Activated naive CD4-positive, alpha-beta T cell treated with anti-CD3 and anti-CD28 coated beads for 36 hours (primary cell): ENCODE results near the gene LIMS4. TPM values are rescaled to one million over a fixed set of nuclear protein-coding genes. Genes with fewer than 3 reads are reported as not detected.
"Not testable (repeated sequence)": the region's sequence is repeated elsewhere in the genome, so short reads cannot be mapped to it uniquely, and the experiment has no call there.

Experiments
- CTCF ChIA-PET: fragments of 350-600 bp; sonication (Branson Sonifier 250); formaldehyde crosslinking; loops from one replicate; lab custom pipeline; 2021; ENCODE audit warnings: antibody characterized with exemption; lab: Charles Lee
- DNase-seq: peaks from one replicate; pipeline ENCODE4 v3.0.0-alpha.2; 2020
- H3K27ac Mint-ChIP-seq: one replicate; pipeline ENCODE4 v1.8.0; 2021; ENCODE audit warnings: mild to moderate bottlenecking, mixed read lengths
- H3K27me3 Mint-ChIP-seq: one replicate; pipeline ENCODE4 v1.8.0; 2021; ENCODE audit warnings: low read depth, mixed read lengths
- H3K36me3 Mint-ChIP-seq: one replicate; pipeline ENCODE4 v1.8.0; 2021; ENCODE audit warnings: low read depth, mixed read lengths
- H3K4me1 Mint-ChIP-seq: one replicate; pipeline ENCODE4 v1.8.0; 2021; ENCODE audit warnings: low read depth, mixed read lengths
- H3K4me3 Mint-ChIP-seq: one replicate; pipeline ENCODE4 v1.8.0; 2021; ENCODE audit warnings: mild to moderate bottlenecking, moderate library complexity, mixed read lengths
- H3K9me3 Mint-ChIP-seq: one replicate; pipeline ENCODE4 v1.8.0; 2021; ENCODE audit warnings: mixed read lengths
- intact Hi-C: fragments of 100-400 bp; cut with micrococcal nuclease; formaldehyde crosslinking; loops from one replicate; pipeline ENCODE4 v1.15.1; 2023
- total RNA-seq, 2 experiments: library from RNA; stranded (reverse); gene quantifications; one replicate each; pipeline ENCODE4 v1.2.3, GENCODE V29; 2021

The LIMS4 gene, protein sequence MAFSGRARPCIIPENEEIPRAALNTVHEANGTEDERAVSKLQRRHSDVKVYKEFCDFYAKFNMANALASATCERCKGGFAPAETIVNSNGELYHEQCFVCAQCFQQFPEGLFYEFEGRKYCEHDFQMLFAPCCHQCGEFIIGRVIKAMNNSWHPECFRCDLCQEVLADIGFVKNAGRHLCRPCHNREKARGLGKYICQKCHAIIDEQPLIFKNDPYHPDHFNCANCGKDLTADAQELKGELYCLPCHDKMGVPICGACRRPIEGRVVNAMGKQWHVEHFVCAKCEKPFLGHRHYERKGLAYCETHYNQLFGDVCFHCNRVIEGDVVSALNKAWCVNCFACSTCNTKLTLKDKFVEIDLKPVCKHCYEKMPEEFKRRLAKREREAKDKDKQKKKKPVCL
- total RNA-seq = 1 to 10 TPM; 1.1 to 1.6 TPM

DNA sequence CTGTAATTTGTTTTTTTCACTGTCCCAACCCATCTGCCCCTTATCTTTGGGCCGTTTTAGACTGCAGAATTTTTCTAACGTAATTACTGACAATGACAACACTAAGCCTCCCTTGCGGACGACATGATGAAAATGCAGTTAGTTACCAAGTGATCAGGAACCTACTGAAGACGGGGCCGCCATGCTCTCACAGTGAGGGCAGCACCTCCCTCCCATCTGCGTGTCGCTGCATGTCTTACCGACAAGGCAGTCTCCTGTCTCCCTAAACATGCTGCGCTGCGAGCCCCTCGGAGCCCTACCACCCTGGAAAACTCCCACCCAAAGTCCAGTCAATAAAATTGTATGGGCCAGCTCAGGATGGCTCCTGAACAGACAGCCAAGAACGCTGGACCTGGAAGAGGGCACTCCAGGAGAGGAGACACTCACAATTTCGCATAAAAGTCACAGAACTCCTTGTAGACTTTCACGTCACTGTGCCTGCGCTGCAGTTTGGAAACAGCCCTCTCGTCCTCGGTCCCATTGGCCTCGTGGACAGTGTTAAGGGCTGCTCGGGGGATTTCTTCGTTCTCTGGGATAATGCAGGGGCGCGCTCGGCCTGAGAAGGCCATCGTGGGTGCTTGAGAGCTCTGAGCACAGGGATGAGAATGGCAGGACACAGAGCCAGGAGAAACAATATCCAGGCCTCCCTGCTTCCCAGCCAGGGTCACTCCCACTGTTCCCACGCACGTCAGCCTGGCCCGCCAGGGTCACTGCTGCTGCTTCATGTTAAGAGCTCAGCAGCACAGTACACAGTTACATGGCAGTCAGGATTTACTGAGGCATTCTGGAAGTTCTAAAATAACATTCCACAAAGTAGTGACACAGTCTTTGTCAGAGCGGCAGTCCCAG, at the start of gene LIMS4:
Gene LIMS4 (minus strand): TSS at position 646 of the 888 bp plus-strand sequence. CDS start 38 bp downstream, at position 608.
- CTCF ChIA-PET, H3K36me3 Mint-ChIP-seq, H3K27me3 Mint-ChIP-seq, DNase-seq, H3K4me1 Mint-ChIP-seq, H3K4me3 Mint-ChIP-seq, H3K27ac Mint-ChIP-seq, H3K9me3 Mint-ChIP-seq, intact Hi-C loops: not testable (repeated sequence)

DNA sequence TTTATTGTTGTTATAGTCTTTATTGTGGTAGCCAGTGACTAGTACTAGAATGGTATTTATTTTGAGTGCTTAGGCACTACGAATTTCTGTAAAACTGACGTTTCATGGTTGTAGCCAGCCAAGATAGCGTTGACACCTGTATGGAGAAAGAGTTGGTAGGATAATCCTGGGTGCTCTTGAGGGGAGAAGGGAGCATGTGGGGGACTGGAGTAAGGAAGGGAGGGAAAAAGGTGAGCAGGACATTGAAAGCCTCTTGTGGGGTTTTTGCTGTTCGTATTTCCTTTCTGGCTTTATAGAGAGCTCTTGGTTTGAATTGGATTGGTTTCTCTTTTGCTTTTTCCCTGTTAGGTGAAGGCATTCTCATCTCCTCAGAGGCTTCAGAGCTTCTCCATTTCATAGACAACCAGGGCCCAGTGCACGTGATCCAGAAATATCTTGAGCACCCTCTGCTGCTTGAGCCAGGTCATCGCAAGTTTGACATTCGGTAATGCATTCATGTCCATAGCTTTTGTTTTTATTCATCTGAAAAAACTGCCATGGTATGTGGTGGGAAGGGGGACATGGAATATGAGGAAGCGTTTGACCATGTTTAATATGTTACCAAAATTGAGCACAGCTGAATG, 27.2 kb upstream of the LIMS4 start:
- H3K4me3 Mint-ChIP-seq, H3K27ac Mint-ChIP-seq, H3K27me3 Mint-ChIP-seq, H3K4me1 Mint-ChIP-seq, CTCF ChIA-PET, H3K9me3 Mint-ChIP-seq, intact Hi-C loops, H3K36me3 Mint-ChIP-seq, DNase-seq: not testable (repeated sequence)

DNA sequence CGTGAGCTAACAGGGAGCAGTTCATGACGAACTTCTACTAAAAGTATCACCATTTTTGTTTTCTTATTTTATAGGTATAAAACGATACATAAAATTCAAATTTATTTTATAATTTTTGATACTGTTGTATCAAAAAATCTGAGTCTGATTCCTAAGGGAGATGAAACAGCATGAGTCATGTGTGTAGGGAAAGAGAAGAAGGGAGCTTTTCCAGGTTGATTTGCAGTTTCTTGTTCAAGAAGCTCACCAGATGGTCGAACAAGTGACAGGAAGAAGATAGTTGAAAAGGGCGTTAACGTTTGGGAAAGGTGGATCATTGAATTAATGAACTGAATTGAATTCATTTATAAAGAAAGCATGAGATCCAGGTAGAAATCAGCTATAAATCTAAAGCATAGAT, 23.4 kb upstream of the LIMS4 start:
- DNase-seq, H3K9me3 Mint-ChIP-seq, H3K36me3 Mint-ChIP-seq, H3K27ac Mint-ChIP-seq, H3K4me3 Mint-ChIP-seq, CTCF ChIA-PET, H3K27me3 Mint-ChIP-seq, H3K4me1 Mint-ChIP-seq, intact Hi-C loops: not testable (repeated sequence)

DNA sequence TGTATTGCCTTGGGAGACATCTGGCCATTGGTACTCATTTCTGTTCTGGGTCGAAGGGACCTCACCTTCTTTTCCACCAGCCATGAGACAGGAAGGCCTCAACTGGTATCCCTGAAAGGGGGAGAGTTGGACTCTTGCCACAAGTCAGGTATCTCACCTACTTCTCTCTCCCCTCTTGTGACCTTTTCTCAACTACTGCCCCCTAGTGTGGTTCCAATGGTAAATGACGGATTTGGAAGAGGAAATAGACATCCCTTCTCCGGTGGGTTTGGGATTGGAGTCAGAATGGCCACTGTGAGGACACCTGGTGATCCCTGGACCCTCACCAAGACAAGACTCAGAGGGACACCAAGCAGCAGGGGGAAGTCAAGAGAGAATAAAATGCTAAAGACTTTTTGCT, 21.9 kb upstream of the LIMS4 start:
- DNase-seq, H3K4me1 Mint-ChIP-seq, H3K27me3 Mint-ChIP-seq, H3K9me3 Mint-ChIP-seq, H3K4me3 Mint-ChIP-seq, H3K27ac Mint-ChIP-seq, intact Hi-C loops, H3K36me3 Mint-ChIP-seq, CTCF ChIA-PET: not testable (repeated sequence)

DNA sequence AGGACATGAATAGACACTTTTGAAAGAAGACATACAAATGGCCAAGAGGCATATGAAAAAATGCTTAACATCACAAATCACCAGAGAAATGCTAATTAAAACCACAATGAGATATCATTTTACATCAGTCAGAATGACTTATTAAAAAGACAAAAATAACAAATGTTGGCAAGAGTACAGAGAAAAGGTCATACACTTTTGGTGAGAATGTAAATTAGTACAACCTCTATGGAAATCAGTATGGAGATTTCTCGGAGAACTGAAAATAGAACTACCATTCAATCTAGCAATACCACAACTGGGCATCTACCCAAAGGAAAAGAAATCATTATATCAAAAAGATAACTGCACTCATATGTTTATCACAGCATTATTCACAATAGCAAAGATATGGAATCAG, 16.4 kb upstream of the LIMS4 start:
- H3K27me3 Mint-ChIP-seq, H3K4me1 Mint-ChIP-seq, intact Hi-C loops, H3K36me3 Mint-ChIP-seq, CTCF ChIA-PET, DNase-seq, H3K27ac Mint-ChIP-seq, H3K4me3 Mint-ChIP-seq, H3K9me3 Mint-ChIP-seq: not testable (repeated sequence)

DNA sequence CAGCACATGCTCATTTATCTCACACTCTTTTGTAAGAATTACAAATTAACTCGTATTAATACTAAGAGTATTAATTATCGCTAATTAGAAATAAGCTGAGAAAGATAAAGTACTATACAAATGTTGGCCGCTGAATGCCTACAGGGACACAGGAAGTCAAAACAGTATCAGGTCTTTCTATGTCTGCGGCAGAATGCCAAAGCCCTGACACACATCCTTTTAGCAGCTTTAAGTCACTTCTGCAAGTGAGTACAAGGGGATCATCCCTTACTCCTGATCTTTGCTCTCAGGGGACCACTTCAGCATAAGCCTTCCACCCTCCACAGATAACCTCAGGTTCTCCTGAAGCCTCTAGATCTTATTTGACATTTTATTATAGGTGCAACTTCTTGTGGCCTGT, 10.1 kb upstream of the LIMS4 start:
- H3K27me3 Mint-ChIP-seq, intact Hi-C loops, H3K4me3 Mint-ChIP-seq, H3K27ac Mint-ChIP-seq, H3K9me3 Mint-ChIP-seq, DNase-seq, CTCF ChIA-PET, H3K36me3 Mint-ChIP-seq, H3K4me1 Mint-ChIP-seq: not testable (repeated sequence)

DNA sequence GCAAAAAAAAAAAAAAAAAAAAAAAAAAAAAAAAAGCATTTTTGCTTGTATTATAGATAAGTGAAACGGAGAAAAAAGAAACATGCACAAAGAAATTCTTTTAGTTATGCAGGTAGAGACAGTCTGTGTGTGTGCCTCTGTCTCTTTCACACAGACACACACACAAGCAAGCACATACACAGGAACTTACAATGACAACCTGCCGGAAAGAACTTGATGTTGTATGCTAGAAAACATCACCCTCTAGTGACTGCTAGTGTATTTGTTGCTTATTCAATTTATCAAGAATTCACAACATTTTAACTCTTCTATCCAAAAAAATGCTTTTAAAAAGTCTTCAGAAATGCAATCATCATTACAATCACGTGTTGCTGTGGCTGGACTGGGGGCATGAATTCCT, 8.6 kb upstream of the LIMS4 start:
- H3K36me3 Mint-ChIP-seq, H3K27me3 Mint-ChIP-seq, H3K4me3 Mint-ChIP-seq, intact Hi-C loops, H3K4me1 Mint-ChIP-seq, DNase-seq, H3K27ac Mint-ChIP-seq, H3K9me3 Mint-ChIP-seq, CTCF ChIA-PET: not testable (repeated sequence)

DNA sequence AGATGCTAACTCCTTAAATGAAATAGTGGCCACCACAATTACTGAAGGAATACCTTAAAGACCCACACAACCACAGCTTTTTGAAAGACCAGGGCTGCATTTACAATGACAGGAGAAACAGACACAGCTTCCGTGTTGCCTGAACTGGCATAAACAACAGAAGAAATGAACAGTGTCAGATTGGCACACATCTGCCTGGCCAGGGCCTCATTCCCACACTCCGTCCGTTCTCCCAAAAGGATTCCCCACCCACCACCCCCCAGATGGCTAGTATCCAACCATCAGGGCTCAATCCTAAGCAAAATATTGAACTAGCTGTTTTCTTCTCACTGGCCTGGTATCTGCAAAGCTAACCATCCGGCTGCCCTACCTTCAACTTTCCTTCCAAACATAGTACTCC, 7.5 kb upstream of the LIMS4 start:
- DNase-seq, H3K9me3 Mint-ChIP-seq, H3K4me1 Mint-ChIP-seq, H3K36me3 Mint-ChIP-seq, H3K27ac Mint-ChIP-seq, CTCF ChIA-PET, H3K27me3 Mint-ChIP-seq, intact Hi-C loops, H3K4me3 Mint-ChIP-seq: not testable (repeated sequence)

DNA sequence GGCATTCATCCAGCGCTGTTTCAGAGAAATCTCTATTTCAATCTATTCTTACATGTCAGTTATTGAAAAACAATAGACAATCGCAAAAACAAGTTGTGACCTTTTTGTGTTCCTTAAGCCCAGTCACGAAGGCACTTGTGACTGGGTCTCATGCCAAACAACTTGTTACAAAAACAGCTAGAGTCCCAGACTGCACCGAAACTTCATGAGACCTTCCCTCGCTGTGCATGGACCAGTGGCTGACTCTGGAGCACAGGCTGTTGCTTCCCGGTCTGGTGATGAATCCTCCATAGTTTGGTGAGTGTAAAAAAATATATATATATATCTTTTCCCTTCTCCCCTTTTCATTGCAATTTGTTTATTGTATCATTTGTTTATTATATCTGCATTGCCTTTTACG, 4.8 kb upstream of the LIMS4 start:
- H3K4me1 Mint-ChIP-seq, H3K9me3 Mint-ChIP-seq, CTCF ChIA-PET, DNase-seq, H3K36me3 Mint-ChIP-seq, H3K27me3 Mint-ChIP-seq, H3K27ac Mint-ChIP-seq, H3K4me3 Mint-ChIP-seq, intact Hi-C loops: not testable (repeated sequence)

DNA sequence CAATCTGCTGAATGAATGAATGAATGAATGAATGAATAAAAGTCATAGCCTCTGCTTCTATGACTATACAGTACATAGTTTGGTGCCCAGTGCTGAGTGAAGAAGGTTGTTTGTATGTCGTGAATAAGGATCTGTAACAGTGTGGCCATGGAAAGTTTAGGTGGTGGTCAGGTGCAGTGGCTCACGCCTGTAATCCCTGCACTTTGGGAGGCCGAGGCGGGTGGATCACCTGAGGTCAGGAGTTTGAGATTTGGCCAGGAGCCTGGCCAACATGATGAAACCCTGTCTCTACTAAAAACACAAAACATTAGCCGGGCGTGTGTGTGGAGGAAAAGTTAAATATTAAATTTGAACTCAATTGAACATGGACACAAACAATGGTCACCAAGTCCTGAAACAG, 4.3 kb upstream of the LIMS4 start:
- CTCF ChIA-PET = not testable (repeated sequence)

DNA sequence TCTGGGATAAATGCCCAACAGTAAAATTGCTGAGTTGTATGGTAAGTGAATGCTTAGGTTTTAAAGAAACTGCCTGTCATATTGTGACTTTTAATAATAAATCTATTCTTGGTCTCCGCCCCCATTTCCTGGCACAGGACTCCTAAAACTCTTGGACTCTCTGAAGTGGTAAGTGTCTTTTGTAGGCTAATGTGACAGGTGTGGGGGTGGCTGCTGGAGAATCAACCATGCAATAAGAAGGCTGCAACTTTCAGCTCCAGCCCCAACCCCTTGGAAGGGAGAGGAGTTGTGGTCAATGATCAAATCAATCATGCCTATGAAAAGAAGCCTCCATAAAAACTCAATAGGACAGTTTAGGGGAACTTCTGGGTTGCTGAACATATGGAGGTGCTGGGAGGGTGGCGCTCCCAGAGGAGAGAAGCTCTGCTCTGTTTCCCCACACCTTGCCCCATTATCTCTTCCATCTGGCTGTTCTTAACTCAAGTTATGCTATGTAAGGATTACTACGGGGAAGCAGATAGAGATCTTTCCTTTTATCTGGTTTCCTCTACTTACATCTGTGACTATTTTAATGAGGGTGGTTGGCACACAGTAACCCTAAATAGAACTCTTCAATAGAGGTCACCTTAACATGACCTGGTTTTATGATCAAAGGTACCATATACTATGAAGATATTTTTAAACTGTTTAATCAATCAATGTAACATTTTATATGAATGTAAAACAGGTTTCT, 3.2 kb upstream of the LIMS4 start:
- H3K27ac Mint-ChIP-seq, H3K36me3 Mint-ChIP-seq, H3K27me3 Mint-ChIP-seq, H3K9me3 Mint-ChIP-seq, H3K4me1 Mint-ChIP-seq, H3K4me3 Mint-ChIP-seq, intact Hi-C loops, CTCF ChIA-PET, DNase-seq: not testable (repeated sequence)

More for the DNA sequence above, 4.3 kb upstream of the LIMS4 start:
- H3K27me3 Mint-ChIP-seq, H3K9me3 Mint-ChIP-seq, H3K4me1 Mint-ChIP-seq, H3K27ac Mint-ChIP-seq, H3K4me3 Mint-ChIP-seq, DNase-seq, H3K36me3 Mint-ChIP-seq, intact Hi-C loops: not testable (repeated sequence)

DNA sequence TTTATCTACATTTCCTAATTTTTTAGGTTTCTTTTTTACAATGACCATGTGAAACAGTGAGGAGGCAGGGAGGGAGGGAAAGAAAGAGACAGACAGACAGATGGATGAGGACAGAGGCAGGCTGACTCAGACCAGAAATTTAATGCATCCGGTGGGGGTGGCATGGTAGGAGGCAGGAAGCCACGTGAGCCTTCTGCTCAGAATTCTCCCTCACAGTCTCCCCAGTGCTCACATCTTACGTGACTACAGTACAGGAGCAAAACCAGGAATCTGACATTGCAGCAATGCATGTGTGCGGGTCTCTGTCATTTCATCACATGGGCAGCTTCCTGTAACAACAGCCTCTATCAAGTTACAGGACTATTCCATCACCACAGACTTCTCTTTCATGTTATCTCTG, 2.3 kb upstream of the LIMS4 start:
- CTCF ChIA-PET, DNase-seq, H3K27ac Mint-ChIP-seq, H3K36me3 Mint-ChIP-seq, H3K27me3 Mint-ChIP-seq, H3K4me3 Mint-ChIP-seq, H3K9me3 Mint-ChIP-seq, intact Hi-C loops, H3K4me1 Mint-ChIP-seq: not testable (repeated sequence)
